Measurements from ENCODE around the gene MBD3L3.
"Not testable (repeated sequence)": the region's sequence is repeated elsewhere in the genome, so short reads cannot be mapped to it uniquely, and the experiment has no call there.

MBD3L3 gene

GRCh38 chr19:7067716-7068115 is 9.2 kb upstream of the MBD3L3 start:
- peaks cover 6% of the 10 kb centered on the region for H3K36me3 ChIP-seq
- H3K27me3 ChIP-seq = no peaks in the 10 kb centered on the region
- no peak for DNase-seq
- no peaks in the 10 kb centered on the region; the same call in 1 of the 2 replicates for H3K9me3 ChIP-seq
- TF ChIP-seq, protein P1, sequence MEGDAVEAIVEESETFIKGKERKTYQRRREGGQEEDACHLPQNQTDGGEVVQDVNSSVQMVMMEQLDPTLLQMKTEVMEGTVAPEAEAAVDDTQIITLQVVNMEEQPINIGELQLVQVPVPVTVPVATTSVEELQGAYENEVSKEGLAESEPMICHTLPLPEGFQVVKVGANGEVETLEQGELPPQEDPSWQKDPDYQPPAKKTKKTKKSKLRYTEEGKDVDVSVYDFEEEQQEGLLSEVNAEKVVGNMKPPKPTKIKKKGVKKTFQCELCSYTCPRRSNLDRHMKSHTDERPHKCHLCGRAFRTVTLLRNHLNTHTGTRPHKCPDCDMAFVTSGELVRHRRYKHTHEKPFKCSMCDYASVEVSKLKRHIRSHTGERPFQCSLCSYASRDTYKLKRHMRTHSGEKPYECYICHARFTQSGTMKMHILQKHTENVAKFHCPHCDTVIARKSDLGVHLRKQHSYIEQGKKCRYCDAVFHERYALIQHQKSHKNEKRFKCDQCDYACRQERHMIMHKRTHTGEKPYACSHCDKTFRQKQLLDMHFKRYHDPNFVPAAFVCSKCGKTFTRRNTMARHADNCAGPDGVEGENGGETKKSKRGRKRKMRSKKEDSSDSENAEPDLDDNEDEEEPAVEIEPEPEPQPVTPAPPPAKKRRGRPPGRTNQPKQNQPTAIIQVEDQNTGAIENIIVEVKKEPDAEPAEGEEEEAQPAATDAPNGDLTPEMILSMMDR (IDR thresholded peaks at IDR 0.05; ENCODE audit: low read depth, low read length) = no peak
- no peak overlapping the region for H3K4me3 ChIP-seq (ENCODE audit: low read depth, low read length)
- no peaks in the 10 kb centered on the region for H3K4me1 ChIP-seq

- H3K9me3 ChIP-seq; H3K27me3 ChIP-seq; H3K4me1 ChIP-seq; H3K4me3 ChIP-seq (ENCODE audit: low read depth, low read length); H3K36me3 ChIP-seq: not testable (repeated sequence)
- DNase-seq = peak; percentile 44
- TF ChIP-seq, protein P1 (IDR thresholded peaks at IDR 0.05; ENCODE audit: low read depth, low read length) = peak; percentile 35; the same call in 1 of the 2 replicates
Observed at GRCh38 chr19:7067122-7067521, 8.6 kb upstream of the MBD3L3 start.

GRCh38 chr19:7063764-7064418 is 5.4 kb upstream of the MBD3L3 start:
- H3K27me3 ChIP-seq = no peaks in the 10 kb centered on the region
- H3K4me3 ChIP-seq (ENCODE audit: low read depth, low read length) = no peak overlapping the region
- DNase-seq = no peak
- no peaks in the 10 kb centered on the region for H3K4me1 ChIP-seq
- no peaks in the 10 kb centered on the region for H3K36me3 ChIP-seq
- TF ChIP-seq, protein P1 (IDR thresholded peaks at IDR 0.05; ENCODE audit: low read depth, low read length) = no peak
- H3K9me3 ChIP-seq = no peaks in the 10 kb centered on the region; the same call in 1 of the 2 replicates

GRCh38 chr19:7063339-7063738 is 4.9 kb upstream of the MBD3L3 start:
- Histone ChIP-seq H3K4me1 (no peaks in the 10 kb centered on the region), H3K9me3 (no peaks in the 10 kb centered on the region; the same call in 1 of the 2 replicates), H3K36me3 (no peaks in the 10 kb centered on the region), H3K4me3 (ENCODE audit: low read depth, low read length) (no peak overlapping the region), H3K27me3 (no peaks in the 10 kb centered on the region)
- TF ChIP-seq, protein P1 (IDR thresholded peaks at IDR 0.05; ENCODE audit: low read depth, low read length) = no peak
- DNase-seq = no peak

DNA sequence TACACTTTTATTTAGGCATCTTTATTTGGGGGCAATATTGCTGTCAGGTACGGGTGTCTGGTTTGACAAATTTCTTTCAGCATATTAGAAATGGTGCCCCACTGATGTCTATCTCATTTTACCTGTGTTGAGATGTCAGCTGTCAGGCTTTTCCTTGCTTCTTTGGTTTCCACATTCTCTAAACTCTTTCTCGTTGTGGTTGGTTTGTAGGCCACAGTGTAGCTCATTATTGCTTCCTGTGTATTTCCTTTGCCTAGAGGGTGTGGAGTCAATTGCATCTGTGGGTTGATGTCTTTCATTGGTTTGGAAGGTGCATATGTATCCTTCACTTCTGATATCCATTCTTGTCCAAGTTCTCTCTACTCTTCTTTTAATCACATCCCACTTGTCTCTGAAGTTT is 1.5 kb upstream of the MBD3L3 start:
- H3K9me3 ChIP-seq; DNase-seq; H3K27me3 ChIP-seq; H3K4me1 ChIP-seq; H3K36me3 ChIP-seq; H3K4me3 ChIP-seq (ENCODE audit: low read depth, low read length): not testable (repeated sequence)

DNA sequence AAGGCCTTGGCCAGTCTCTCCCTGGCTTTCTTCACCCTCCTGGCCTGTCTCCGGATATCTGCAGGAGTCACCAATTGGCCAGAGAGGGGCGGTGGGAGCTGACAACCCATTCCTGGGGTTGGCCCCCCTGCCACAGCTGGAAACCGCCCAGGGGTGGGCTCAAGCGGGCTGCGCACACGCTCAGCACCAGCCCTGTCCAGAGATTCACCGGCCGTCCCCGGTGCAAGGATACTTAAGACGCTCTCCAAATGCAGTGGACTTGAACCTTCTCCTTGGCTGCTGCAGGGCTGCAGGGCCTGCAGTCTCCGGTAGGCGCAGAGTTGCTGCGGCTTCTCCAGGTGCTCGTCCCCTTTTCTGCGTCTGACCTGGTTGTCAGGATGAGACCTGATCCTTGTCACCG is 2.1 kb downstream of the MBD3L3 start:
- not testable (repeated sequence) for H3K27me3 ChIP-seq; H3K4me3 ChIP-seq (ENCODE audit: low read depth, low read length); H3K9me3 ChIP-seq; DNase-seq; H3K36me3 ChIP-seq; H3K4me1 ChIP-seq

GRCh38 chr19:7055679-7056078 is 2.8 kb downstream of the MBD3L3 start:
- H3K36me3 ChIP-seq; H3K4me1 ChIP-seq; DNase-seq; H3K4me3 ChIP-seq (ENCODE audit: low read depth, low read length); H3K9me3 ChIP-seq; H3K27me3 ChIP-seq: not testable (repeated sequence)

- H3K4me1 ChIP-seq; H3K4me3 ChIP-seq (ENCODE audit: low read depth, low read length); H3K36me3 ChIP-seq; H3K9me3 ChIP-seq; DNase-seq; H3K27me3 ChIP-seq: not testable (repeated sequence)
Observed at GRCh38 chr19:7054635-7055368, 3.7 kb downstream of the MBD3L3 start.

DNA sequence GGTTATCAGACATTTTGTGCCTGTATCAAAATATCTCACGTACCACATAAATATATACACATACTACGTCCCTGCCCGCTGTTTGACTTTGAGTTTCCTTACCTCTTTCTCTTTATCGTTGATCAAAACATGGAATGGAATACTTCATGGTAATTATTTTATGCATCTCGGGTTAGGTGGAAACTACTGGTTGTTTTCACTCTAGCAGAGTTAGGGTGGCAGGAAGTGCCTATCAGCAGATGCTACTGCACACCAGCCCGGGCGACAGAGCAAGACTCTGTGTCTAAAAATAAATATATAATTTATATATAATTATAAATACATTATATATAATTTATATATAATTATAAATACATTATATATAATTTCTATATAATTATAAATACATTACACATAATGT is 5.6 kb downstream of the MBD3L3 start:
- H3K27me3 ChIP-seq; H3K4me3 ChIP-seq (ENCODE audit: low read depth, low read length); H3K9me3 ChIP-seq; DNase-seq; H3K36me3 ChIP-seq; H3K4me1 ChIP-seq: not testable (repeated sequence)

GRCh38 chr19:7051421-7051820 is 7.1 kb downstream of the MBD3L3 start:
- not testable (repeated sequence) for H3K4me1 ChIP-seq; DNase-seq; H3K9me3 ChIP-seq; H3K36me3 ChIP-seq; H3K27me3 ChIP-seq; H3K4me3 ChIP-seq (ENCODE audit: low read depth, low read length)

GRCh38 chr19:7049021-7049420 is 9.5 kb downstream of the MBD3L3 start, which contains the start of gene MBD3L2:
TSS of gene MBD3L2 (plus strand) at chr19:7049321. CDS start at chr19:7049374, 53 bp downstream.
- not testable (repeated sequence) for H3K27me3 ChIP-seq; DNase-seq; H3K4me3 ChIP-seq (ENCODE audit: low read depth, low read length); H3K4me1 ChIP-seq; H3K9me3 ChIP-seq; H3K36me3 ChIP-seq
